GM12865 (cell line): ENCODE data around the gene TSPAN17.

Experiments
- DNase-seq: peaks from one replicate; pipeline ENCODE4 v3.0.0; 2010; ENCODE audit warnings: low read depth
- H3K4me3 ChIP-seq: 2 replicates; pipeline ENCODE4 v1.5.1; 2011; ENCODE audit warnings: mild to moderate bottlenecking, low read depth, low read length, control low read depth
- TF ChIP-seq, protein P1 (sequence below): IDR thresholded peaks from 2 replicates; pipeline ENCODE4 v1.5.1; 2011; ENCODE audit warnings: low read length, control low read depth, low read depth, inconsistent platforms; ENCODE audit not compliant: insufficient read depth; ENCODE audit errors: missing control alignments

Gene TSPAN17

DNA sequence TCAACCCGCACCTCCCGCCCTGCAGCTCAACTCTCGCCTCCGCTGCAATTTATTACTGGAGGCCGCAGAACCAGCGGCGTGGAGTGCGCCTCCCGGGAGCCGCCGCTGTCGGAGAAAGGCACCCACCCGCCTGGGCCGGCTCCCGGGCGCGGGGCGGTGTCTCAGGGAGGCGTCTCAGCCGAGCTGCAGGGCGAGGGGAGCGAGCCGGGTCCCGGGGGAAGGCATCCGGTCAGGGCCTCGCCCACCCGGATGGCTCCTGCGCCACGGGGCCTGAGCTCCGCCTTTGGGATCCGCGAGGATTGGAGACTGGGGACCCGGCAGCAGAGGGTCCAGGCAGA, 32.9 kb downstream of the TSPAN17 start:
- DNase-seq = no peak
- no peak overlapping the region for H3K4me3 ChIP-seq
- TF ChIP-seq, protein P1, sequence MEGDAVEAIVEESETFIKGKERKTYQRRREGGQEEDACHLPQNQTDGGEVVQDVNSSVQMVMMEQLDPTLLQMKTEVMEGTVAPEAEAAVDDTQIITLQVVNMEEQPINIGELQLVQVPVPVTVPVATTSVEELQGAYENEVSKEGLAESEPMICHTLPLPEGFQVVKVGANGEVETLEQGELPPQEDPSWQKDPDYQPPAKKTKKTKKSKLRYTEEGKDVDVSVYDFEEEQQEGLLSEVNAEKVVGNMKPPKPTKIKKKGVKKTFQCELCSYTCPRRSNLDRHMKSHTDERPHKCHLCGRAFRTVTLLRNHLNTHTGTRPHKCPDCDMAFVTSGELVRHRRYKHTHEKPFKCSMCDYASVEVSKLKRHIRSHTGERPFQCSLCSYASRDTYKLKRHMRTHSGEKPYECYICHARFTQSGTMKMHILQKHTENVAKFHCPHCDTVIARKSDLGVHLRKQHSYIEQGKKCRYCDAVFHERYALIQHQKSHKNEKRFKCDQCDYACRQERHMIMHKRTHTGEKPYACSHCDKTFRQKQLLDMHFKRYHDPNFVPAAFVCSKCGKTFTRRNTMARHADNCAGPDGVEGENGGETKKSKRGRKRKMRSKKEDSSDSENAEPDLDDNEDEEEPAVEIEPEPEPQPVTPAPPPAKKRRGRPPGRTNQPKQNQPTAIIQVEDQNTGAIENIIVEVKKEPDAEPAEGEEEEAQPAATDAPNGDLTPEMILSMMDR = no peak

DNA sequence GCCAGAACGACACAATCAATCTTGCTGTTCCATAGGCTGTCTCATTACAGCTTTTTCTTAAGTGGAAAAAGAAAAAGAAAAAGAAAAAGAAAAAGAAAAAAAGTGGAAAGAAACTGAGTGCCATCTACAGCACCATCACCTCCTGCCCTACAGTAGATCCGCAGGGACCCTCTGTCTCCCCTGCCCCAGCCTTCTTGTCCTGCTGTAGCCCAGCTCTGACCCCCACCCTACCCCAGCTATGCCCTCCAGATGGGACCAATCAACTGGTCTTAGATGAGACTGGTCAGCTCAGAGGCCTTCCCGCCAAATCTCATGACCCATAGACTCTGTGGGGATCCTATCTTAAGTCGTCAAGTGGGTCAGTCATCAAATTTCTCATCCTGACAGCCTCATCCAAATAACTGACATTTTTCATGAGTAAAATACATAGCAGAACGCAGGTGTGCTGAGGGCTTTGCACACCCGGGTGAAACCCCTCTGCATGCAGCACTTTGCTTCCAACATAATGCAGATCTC, 34.8 kb downstream of the TSPAN17 start:
- no peak overlapping the region for H3K4me3 ChIP-seq
- TF ChIP-seq, protein P1 = no peak
- no peak for DNase-seq

DNA sequence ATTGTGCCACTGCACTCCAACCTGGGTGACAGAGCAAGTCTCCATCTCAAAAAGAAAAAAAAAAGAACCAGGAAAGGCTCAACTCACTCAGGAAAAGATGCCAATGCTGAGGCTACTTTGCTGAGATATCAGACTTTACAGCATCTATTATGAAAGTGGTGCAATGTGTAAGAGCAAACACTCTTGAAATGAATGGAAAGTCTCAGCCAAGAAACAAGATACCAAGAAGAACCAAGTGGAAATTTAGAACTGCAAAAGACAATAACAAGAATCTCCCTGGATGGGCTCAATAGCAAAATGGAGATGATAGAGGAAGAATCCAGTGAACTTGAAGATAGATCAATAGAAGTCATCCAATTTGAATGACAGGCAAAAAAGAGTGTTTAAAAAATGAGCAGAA, 37.7 kb downstream of the TSPAN17 start:
- no peak for DNase-seq
- no peak overlapping the region for H3K4me3 ChIP-seq
- TF ChIP-seq, protein P1 = no peak

DNA sequence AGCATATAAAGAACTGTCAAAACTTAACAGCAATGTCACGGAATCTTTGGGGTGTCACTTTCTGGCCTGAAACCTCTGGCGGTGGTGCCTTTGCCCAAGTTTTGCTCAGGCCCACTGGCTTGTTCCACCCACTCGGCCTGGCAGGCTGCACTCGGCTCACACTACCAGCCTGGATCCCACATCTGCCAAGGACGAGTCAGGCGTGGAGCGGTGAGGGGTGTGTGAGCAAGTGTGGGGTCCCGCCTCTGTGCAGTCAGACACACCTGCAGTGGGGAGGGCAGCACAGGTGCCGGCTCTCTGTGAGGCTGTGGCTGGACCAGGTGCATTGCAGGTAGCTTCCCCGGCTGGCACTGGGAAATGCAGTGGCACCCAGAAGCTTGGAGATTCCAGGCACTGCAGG, 40.0 kb downstream of the TSPAN17 start:
- TF ChIP-seq, protein P1 = no peak
- no peak overlapping the region for H3K4me3 ChIP-seq
- no peak for DNase-seq

DNA sequence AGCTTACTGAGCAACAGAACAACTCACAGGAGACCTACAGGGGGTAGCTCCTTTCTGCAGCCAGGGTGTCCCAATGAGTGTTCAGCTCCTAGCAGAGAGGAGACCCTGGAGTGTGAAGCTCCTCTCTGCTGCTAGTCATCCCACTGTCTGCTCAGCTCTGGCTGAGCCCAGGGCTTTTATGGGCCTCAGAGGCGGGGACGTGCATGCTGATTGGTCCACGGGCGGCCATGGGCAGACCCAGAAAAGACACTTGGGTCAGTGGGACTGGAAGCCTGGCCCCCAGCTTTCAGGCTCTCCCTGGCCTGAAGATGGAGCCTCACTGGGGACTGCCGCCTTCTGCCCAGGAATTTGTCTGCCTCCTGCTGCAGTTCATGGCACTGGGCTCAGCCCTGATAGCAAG, 40.6 kb downstream of the TSPAN17 start:
- H3K4me3 ChIP-seq = no peak overlapping the region
- TF ChIP-seq, protein P1 = no peak
- DNase-seq = no peak

DNA sequence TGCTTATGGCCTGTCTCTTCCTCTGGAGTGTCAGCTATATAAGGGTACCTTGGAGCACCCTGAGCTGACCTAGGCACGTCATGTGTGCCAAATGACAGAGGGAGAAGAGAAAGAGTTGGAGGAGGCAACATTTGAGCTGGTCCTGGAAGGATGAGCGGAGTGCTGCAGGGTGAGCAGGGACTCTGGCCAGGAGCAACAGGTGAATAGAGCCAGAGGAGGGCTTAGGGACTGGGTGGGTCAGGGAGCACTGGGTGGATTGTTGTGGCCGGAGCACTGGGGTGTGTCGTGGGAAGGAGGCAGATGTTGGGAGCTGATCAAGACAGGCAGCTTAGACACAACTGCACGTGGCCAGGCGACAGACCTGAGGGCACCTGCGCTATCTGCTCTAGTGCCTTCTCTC, 43.6 kb downstream of the TSPAN17 start:
- no peak for DNase-seq
- H3K4me3 ChIP-seq = no peak overlapping the region
- TF ChIP-seq, protein P1 = no peak

DNA sequence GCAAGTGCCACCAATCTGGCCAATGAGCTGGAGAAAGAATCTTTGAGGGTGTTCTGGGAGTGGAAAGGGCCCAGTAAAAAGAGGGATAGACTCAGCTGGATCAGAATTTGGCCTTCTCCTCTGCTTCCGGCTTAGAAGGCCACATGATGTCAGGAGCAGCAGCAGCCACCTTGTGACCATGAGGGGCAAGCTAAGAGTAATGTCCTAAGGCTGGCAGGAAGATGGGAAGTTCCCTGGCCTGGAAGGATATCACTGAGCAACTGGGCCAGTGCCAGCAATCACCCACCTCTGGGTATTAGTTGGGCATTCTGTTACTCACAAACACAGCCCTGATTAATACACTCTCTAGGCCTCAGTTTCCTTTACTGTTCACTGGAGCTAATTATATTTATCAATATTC, 44.2 kb downstream of the TSPAN17 start:
- no peak for DNase-seq
- no peak overlapping the region for H3K4me3 ChIP-seq
- TF ChIP-seq, protein P1 = no peak
